Measurements from ENCODE around the gene KRTAP2-1.
"Not testable (repeated sequence)": the region's sequence is repeated elsewhere in the genome, so short reads cannot be mapped to it uniquely, and the experiment has no call there.

DNA sequence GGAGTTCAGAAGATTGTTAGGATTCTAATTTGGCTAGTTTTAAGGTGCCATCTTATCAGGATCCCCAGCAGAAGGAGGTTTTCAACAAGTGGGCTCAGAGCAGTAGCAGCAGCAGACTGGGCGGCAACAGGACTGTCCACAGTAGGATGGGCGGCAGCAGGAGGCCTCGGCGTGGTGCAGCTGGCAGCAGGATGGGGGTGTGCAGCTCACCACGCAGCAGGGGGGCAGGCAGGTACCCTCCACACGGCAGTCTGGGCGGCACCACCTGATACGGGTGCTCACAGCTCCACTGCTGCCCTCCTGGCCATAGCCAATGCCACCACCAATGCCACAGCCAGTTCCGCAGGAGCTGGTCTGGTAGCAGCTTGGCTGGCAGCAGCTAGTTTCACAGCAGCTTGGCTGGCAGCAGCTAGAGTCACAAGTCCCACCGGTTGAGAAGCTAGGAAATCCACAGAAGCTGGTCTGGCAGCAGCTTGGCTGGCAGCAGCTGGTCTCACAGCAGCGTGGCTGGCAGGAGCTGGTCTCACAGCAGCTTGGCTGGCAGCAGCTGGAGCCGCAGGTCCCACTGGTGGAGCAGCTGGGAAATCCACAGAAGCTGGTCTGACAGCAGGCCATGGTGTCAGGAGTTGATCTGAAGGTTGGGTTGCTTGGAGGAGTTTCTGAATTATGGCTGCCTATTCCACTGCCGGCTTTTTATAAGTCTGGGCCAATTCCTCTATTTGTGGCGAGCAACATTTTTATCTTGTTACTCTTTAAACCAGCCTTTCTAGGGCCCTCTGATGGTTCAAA, 6.1 kb downstream of the KRTAP2-1 start, which contains the start of gene KRTAP1-1:
- not testable (repeated sequence) for TF ChIP-seq EP300, POLR2A (IDR thresholded peaks at IDR 0.05)
- TF ChIP-seq, protein P1, sequence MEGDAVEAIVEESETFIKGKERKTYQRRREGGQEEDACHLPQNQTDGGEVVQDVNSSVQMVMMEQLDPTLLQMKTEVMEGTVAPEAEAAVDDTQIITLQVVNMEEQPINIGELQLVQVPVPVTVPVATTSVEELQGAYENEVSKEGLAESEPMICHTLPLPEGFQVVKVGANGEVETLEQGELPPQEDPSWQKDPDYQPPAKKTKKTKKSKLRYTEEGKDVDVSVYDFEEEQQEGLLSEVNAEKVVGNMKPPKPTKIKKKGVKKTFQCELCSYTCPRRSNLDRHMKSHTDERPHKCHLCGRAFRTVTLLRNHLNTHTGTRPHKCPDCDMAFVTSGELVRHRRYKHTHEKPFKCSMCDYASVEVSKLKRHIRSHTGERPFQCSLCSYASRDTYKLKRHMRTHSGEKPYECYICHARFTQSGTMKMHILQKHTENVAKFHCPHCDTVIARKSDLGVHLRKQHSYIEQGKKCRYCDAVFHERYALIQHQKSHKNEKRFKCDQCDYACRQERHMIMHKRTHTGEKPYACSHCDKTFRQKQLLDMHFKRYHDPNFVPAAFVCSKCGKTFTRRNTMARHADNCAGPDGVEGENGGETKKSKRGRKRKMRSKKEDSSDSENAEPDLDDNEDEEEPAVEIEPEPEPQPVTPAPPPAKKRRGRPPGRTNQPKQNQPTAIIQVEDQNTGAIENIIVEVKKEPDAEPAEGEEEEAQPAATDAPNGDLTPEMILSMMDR (IDR thresholded peaks at IDR 0.05), result not testable (repeated sequence)
